Spinal cord (tissue), 10 donors: ENCODE measurements around the gene TRAF1. TPM values are rescaled to one million over a fixed set of nuclear protein-coding genes. Genes with fewer than 3 reads are reported as not detected.

Experiments
- DNase-seq, 6 donors: peaks; one replicate each; pipeline versions ENCODE4 v3.0.0 to v3.0.0-alpha.2; 2013 to 2015; ENCODE audit warnings: low spot score in 6 of 6, low read depth in 4 of 6
- H3K27ac ChIP-seq: one replicate; pipeline ENCODE4 v1.5.1; 2013; ENCODE audit warnings: low read depth, low read length, control low read depth
- H3K27me3 ChIP-seq: one replicate; pipeline ENCODE4 v1.6.1; 2013; ENCODE audit warnings: low read length; ENCODE audit not compliant: control insufficient read depth, insufficient read depth
- H3K36me3 ChIP-seq: one replicate; pipeline ENCODE4 v1.6.1; 2013; ENCODE audit warnings: low read length; ENCODE audit not compliant: control insufficient read depth, insufficient read depth
- H3K4me1 ChIP-seq: one replicate; pipeline ENCODE4 v1.6.1; 2013; ENCODE audit warnings: low read length; ENCODE audit not compliant: control insufficient read depth, insufficient read depth
- H3K4me3 ChIP-seq: one replicate; pipeline ENCODE4 v1.5.1; 2013; ENCODE audit warnings: low read depth, low read length, control low read depth
- H3K9me3 ChIP-seq: one replicate; pipeline ENCODE4 v1.6.1; 2013; ENCODE audit warnings: low read length; ENCODE audit not compliant: control insufficient read depth, insufficient read depth
- whole genome bisulfite sequencing: methylation state at CpG from one replicate; pipeline ENCODE4 v1.1.5; 2013; ENCODE audit warnings: missing lambda C conversion rate; ENCODE audit not compliant: insufficient coverage; 5-methylcytosine and 5-hydroxymethylcytosine counted together
- polyA plus RNA-seq, 2 donors: library from polyadenylated mRNA; unstranded; fragments of 120-200 nt; gene quantifications; one replicate each; pipeline ENCODE4 v1.2.1, GENCODE V29; 2013; ENCODE audit not compliant: insufficient read length in 2 of 2
- total RNA-seq, 2 donors: library from RNA; depleted of rRNA in 1 of 2; stranded (reverse); fragments of 120-200 nt in 1 of 2; fragments of >200 nt in 1 of 2; gene quantifications; one replicate each; pipeline versions ENCODE4 v1.2.3 to v1.2.4, GENCODE V29; 2013 to 2014
- donor health status: healthy.

TRAF1 gene
- total and polyA plus RNA-seq, 4 donors, result 3.5 to 6.8 (median 5.4) TPM

DNA sequence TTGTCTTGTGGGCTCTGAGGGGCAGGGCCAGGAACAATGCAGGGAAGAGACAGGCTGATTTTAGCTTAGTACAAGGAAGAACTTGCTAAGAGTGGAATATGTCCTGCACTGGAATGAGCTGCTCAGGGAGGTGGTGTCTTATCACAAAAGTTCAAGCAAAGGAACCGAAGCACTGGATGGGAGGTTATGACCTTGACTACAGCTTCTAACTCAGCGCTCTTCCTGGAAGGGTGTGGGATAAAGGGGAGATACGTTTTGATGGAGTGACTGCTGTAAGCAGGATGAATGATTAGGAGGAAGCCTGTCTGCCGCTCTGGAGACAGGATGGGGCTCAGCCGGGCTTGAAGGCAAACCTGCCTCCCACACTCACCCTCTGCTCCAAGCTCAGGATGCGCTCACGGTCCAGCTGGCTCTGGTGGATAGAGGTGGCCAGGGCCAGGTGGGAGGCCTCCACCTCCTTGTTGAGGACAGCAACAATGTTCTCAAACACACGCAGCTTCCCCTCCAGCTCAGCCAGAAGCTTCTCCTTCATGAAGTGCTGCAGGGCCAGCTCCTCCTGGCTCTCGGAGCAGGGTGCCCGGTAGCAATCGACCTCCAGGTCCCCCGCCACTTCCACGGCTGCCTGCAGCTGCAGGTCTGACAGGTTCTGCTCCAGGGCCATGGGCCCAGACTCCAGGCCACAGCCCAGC is 13.5 kb downstream of the TRAF1 start:
- Histone ChIP-seq H3K27me3 (no peaks in the 10 kb centered on the region), H3K4me3 (no peak overlapping the region), H3K36me3 (peaks cover 19% of the 10 kb centered on the region), H3K27ac (no peak overlapping the region), H3K4me1 (peaks cover 5% of the 10 kb centered on the region), H3K9me3 (no peaks in the 10 kb centered on the region)
- WGBS, result 86% methylated on average over 10 of the region's 13 CpGs
- no peak for DNase-seq

DNA sequence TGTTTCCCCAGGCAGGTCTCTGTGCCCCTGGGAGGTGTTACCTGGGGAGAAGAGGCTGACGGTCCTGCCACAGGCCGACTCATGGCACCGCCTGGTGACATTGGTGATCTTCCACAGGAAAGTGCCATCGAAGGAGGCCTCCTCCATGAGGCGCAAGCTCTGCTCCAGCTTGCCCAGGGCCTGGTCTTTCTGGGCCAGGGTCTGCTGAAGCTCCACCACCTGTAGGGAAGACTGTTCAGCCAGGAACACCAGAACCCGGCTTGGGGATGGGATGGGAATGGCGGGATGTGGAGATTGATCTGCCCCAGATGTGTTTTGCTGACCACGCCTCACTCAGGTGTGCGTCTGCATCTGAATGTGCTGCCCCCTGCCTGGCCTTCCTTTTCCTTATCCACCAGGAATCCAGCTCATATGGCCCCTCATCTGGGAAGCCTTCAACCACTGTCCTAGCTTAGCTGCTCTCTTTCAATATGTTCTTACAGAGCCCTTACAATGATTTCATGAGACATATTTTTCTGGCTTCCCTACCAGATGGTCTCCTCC is 15.2 kb downstream of the TRAF1 start:
- Histone ChIP-seq H3K4me3 (no peak overlapping the region), H3K9me3 (no peaks in the 10 kb centered on the region), H3K27me3 (no peaks in the 10 kb centered on the region), H3K27ac (no peak overlapping the region), H3K4me1 (peaks cover 5% of the 10 kb centered on the region), H3K36me3 (peaks cover 19% of the 10 kb centered on the region)
- WGBS, result 88% methylated on average over 9 of the region's 9 CpGs
- no peak for DNase-seq

DNA sequence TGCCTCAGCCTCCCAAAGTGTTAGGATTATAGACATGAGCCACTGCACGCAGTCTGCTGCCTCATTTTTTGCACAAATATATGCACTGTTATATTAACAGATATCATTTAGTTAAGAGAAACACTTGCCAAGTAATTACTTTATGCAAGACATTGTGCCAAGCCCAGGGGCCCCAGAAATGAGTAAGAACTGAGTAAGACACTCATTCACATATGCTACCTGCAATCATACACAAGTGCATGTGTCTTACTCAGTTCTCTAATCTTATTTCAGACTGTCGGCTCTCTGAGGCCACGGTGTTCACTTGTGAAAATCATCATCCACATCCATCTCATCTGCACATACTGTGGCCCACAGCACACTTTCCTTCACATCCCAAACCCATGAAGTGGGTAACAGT is 16.0 kb downstream of the TRAF1 start:
- Histone ChIP-seq H3K9me3 (no peaks in the 10 kb centered on the region), H3K36me3 (peaks cover 19% of the 10 kb centered on the region), H3K27me3 (no peaks in the 10 kb centered on the region), H3K4me1 (peaks cover 5% of the 10 kb centered on the region), H3K27ac (no peak overlapping the region), H3K4me3 (no peak overlapping the region)
- DNase-seq, result no peak
- 100% methylated on average over 1 of the region's 3 CpGs for WGBS

DNA sequence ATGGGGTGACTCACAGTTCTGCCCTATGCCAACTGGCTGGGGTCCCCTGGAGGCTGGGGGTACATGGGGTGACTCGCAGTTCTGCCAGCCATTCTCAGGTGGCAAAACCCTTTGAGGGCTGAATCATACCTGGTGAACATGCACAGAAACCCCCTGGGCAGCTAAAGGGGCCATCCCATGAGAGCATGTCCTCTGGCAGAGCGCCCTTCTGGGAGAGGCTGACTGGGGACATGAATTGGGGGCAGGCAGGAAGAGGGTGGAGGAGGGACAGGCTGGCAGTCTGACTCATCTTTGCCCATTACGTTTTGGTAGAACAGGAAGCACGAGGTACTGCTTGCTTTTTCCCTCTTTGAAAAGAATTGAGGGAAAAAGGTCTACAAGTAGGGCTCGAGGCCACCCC is 16.7 kb downstream of the TRAF1 start:
- H3K4me1 ChIP-seq, result peaks cover 5% of the 10 kb centered on the region
- H3K27ac ChIP-seq, result no peak overlapping the region
- no peaks in the 10 kb centered on the region for H3K27me3 ChIP-seq
- H3K9me3 ChIP-seq, result no peaks in the 10 kb centered on the region
- H3K36me3 ChIP-seq, result peaks cover 24% of the 10 kb centered on the region
- H3K4me3 ChIP-seq, result no peak overlapping the region
- DNase-seq, result no peak
- WGBS, result 76% methylated on average over 5 of the region's 5 CpGs

DNA sequence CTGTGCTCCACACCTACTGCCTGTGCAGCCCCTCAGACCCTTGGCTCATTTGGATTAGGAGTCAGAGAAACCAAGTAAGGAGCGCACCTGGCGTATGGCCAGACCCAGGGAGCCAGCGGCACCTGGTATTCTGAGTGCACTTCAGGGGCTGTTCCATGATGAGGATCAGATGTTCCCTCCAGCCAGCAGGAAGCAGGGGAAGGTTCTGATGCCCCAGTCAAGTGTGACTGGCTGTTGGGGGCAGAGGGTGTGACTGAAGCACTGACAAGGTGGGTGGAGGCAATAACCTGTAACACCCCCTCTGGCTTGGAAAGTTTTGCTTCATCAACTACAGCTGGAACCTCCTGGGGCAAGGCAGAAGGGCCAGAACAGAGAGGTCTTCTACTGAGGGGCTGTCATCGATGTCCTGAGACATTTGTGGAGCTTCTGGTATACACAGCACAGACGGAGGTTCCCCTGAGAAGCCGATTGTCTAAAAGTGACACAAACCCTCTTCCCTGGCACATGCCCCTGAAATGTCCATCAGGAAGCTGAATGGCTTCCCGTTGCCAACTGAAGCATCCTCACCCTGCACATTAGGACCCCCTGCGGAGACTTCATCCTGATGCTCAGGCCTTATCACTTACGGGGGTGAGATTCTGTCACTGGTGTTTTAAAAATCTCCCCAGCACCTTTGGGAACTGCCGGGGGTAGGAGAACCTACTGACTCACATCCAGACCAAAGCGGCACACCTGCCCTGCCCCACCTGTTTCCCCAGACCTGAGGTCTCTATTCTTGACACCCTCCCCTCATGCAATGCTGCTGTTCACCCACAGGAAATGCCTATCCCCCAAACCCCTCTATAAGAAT is 21.1 kb downstream of the TRAF1 start:
- peaks cover 18% of the 10 kb centered on the region for H3K36me3 ChIP-seq
- WGBS, result 94% methylated on average over 7 of the region's 11 CpGs
- no peak for DNase-seq
- no peak overlapping the region for H3K4me3 ChIP-seq
- no peaks in the 10 kb centered on the region for H3K4me1 ChIP-seq
- H3K9me3 ChIP-seq, result no peaks in the 10 kb centered on the region
- H3K27ac ChIP-seq, result no peak overlapping the region
- no peaks in the 10 kb centered on the region for H3K27me3 ChIP-seq

DNA sequence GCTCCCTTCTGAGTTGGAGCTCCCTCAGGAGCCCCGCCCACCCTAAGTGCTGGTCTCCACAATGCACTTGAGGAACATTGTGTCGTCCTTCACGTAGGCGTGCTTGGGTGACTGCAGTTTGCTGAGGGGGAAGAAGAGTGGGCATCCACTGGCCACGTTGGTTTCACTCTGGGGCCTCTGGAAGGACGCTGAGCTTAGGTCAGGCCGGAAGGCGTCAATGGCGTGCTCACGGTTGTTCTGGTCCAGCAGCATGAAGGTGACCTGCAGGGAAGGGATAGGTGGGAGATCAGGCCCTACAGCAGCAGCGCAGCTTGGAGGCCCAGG is 21.7 kb downstream of the TRAF1 start:
- no peaks in the 10 kb centered on the region for H3K4me1 ChIP-seq
- no peaks in the 10 kb centered on the region for H3K9me3 ChIP-seq
- H3K27ac ChIP-seq, result no peak overlapping the region
- H3K27me3 ChIP-seq, result no peaks in the 10 kb centered on the region
- 96% methylated on average over 11 of the region's 11 CpGs for WGBS
- DNase-seq, result no peak
- H3K4me3 ChIP-seq, result no peak overlapping the region
- peaks cover 17% of the 10 kb centered on the region for H3K36me3 ChIP-seq

DNA sequence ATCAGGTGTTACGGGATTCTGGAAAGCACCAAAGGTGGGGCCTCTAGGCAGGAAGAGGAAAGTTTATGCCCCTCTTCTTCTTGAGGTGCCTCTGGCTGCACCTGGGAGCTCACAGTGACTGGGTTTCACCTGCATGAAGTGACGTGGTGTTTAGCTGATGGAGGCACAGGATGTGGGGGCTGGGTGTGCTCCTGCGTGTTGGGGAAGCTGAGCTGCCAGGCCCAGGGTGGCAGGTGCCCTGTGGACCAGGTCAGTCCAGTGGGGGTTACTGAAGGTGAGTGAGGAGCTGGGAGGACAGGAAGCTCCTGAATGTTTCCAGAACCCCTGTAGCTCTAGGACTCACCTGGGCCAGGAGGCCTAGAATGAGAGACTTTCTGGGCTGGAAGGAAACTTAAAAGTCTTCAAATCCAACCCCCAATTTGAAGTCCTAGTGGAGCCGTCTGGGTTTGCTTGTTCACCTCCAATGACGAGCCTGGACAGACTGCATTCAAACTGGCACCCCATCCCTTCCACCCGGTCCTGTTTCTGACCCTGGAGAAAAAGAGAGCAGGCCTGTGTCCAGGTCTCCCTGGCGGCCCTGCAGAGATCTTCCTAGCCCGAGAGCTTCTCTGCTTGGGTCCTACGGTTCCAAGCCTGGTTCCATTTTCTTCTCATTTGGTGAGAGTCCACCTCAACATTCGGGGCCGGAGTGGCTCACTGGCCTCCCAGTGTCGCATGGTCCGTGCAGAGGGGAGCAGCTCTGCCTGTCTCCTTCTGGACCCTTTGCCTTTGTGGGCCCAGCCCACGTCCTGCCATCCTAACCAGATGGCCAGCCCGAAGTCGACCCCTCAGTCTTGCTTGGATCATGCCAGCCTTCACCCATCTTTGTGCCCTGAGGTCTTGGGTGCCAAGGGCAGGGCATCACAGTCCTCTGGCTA is 22.3 kb downstream of the TRAF1 start:
- no peaks in the 10 kb centered on the region for H3K4me1 ChIP-seq
- WGBS, result 93% methylated on average over 16 of the region's 16 CpGs
- H3K27ac ChIP-seq, result no peak overlapping the region
- no peaks in the 10 kb centered on the region for H3K27me3 ChIP-seq
- no peak overlapping the region for H3K4me3 ChIP-seq
- H3K9me3 ChIP-seq, result no peaks in the 10 kb centered on the region
- peaks cover 12% of the 10 kb centered on the region for H3K36me3 ChIP-seq
- no peak for DNase-seq

DNA sequence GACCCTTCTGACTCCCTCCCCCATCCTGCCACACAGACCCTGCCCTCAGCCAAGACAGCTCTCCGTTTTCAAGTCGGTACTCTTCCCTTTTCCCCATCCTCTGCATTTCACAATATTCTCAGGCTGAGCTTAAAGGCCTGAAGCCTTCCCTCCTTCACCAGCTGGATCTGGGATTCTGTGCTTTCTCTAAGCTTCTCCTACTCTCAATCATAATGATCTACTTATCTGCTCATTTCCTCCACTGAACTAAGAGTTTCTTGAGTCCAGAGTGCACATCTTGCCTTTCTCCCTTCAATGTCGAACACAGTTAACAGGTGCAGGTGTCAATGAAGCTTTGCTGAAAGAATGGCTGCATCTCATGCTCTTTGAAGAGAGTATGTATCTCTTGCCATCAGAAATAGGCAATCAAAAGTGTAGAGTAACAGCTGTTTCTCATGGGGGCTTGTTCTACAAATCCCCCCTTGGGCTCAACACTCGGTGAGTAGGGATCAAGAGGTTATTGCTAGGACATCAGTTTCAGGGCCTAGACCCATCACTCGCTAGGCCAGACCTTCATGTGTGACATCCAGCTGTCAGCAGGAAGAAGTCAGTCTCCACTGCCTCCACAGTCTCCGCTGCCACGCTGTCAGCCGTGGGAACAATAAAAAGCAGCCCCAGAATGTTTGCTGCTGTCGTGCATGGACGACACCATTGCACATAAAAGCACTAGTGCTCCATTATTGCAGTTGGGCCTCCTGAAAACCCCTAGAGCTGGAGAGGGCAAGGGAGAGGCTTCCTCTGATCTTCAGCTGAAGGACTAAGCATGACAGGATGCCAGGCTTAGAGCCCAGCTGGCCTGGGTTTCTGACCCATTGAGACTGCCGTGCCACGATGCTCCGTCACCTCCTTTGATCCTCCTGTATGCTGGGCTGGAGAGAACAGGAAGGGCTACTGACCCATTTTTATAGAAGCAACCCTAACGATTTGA is 23.7 kb downstream of the TRAF1 start:
- H3K27me3 ChIP-seq, result no peaks in the 10 kb centered on the region
- no peaks in the 10 kb centered on the region for H3K9me3 ChIP-seq
- H3K4me3 ChIP-seq, result no peak overlapping the region
- no peaks in the 10 kb centered on the region for H3K4me1 ChIP-seq
- H3K27ac ChIP-seq, result no peak overlapping the region
- peaks cover 12% of the 10 kb centered on the region for H3K36me3 ChIP-seq
- no peak for DNase-seq
- 66% methylated on average over 12 of the region's 14 CpGs for WGBS
